ENCODE data around the gene STK10.

STK10 gene

DNA sequence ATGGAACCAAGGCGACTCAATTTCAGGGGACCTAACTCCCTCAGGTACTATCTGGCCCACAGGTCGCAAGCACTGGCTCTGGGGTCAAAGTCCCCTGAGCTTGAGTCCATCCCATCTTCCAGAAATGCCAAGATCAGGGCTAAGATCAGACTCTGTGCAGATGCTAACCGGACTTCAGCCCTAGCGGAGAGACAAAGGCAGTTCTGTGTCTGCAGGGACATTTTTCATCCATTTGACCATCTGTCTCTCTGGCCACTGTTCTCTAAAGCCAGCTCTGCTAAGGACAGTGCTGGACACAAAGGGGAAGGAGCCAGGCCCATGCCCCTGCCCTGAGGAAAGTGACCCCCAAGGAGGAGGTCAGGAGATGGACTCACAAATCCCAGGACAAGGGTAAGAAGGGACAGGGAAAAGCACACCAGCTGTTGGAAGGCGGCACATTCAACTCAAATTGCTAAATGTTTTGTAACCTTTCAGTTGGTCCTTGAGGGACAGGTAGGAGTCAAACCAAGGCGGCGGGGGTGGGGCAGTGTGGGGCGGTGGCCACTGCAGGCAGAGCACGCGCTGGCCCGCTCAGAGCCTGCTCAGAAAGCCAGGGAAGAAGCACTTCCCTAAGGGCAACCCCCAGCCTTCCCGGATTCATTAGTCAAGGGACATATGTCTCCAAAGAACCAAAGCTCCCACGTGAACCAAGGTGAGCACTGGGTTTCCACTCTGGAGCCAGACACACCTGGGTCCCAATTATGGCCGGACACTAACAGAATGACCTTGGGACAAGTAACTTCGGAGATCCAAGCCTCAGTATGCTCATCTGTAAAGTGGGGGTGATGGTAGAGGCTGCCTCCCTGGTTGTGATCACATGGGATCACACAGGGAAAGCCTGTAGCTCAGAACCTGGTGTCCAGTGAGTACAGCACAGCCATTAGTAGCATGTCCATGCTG lies 42.8 kb downstream of the STK10 start:
- in situ Hi-C loops (cut with MboI; ENCODE audit: low sequenced_read_pairs): no loop called here

DNA sequence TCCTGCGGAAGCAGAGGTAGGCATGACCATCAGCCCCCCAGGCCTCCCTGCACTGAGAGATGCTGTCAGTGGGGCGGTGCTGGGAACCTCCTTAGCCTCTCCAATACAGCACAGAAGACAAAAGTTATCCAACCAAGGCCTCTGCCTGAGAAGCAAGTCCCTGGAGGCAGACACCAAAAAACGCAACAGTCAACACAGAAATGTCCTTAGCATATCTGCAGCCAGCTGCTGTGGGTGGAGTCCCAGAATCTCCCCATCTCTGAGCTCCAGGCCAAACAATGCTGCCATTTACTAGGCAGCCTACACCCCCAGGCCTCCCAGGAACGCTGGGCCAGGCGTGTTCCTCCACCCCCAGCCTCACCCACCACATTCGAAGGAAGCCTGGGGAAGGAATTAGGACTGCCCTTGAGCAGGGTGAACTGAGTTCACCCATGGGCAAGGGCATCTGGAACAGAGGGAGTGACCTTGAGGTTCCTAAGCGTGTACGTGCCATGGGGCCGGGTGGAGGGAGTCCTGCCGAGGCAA lies 43.7 kb downstream of the STK10 start:
- in situ Hi-C loops (cut with MboI; ENCODE audit: low sequenced_read_pairs): no loop called here

GRCh38 chr5:172143875-172144274 lies 44.1 kb downstream of the STK10 start:
- in situ Hi-C loops (cut with MboI; ENCODE audit: low sequenced_read_pairs): no loop called here

DNA sequence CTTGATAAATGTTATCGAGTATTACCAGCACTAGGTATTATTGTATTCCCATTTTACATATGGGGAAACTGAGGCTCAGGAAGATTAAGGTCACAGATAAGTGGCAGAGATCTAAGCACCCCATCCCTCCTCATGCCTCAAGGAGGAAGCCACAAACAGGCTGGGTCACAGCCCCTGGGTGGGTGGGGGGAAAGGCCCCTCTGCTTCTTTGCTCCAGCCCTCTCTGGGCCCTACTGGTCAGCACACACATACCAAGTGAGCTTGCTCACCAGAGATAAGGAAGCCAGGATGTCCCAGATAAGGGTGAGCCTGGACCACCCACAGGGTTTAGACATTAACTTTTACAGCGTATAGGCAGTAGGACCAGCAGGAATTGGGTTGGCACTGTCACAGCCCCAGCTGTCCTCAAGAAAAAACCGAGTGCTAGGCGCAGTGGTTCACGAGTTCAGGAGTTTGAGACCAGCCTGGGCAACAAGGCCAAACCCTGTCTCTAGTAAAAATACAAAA lies 45.3 kb downstream of the STK10 start:
- in situ Hi-C loops (cut with MboI; ENCODE audit: low sequenced_read_pairs): no loop called here

- in situ Hi-C loops (cut with MboI; ENCODE audit: low sequenced_read_pairs): no loop called here
Measured at GRCh38 chr5:172141949-172142319, 46.1 kb downstream of the STK10 start.

DNA sequence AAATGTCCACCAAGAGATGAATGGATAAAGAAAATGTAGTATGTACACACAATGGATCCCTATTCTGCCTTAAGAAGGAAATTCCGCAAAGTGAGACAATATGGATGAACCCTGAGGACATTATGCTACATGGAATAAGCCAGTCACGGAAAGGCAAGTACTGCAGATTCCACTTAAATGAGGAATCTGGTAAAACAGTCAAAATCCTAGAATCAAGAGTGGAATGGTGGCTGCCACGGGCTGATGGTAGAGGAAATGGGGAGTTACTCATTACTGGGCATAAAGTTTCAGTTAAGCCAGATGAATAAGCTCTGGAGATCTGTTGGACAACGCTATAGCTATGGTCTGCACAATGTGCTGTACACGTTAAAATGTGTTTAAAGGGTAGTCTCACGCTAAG lies 47.2 kb downstream of the STK10 start:
- in situ Hi-C loops (cut with MboI; ENCODE audit: low sequenced_read_pairs): no loop called here

GRCh38 chr5:172140120-172140519 lies 47.9 kb downstream of the STK10 start:
- in situ Hi-C loops (cut with MboI; ENCODE audit: low sequenced_read_pairs): no loop called here

DNA sequence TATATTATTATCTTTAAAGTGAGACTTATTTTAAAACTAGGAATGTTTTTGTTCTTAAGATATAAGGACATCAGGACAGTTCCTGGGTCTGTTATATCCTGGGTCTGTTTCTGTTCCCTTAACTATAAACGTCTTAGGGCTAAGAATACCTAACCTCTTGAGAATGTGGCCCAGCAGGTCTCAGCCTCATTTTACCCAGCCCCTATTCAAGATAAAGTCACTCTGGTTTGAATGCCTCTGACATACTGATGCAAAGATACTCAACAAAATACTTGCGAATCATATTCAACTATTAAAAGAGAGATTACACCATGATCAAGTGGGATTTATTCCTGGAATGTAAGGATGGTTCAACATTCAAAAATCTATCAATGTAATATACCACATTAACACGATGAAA lies 51.0 kb downstream of the STK10 start:
- in situ Hi-C loops (cut with MboI; ENCODE audit: low sequenced_read_pairs): no loop called here

GRCh38 chr5:172133359-172134029 lies 54.5 kb downstream of the STK10 start:
- in situ Hi-C loops (cut with MboI; ENCODE audit: low sequenced_read_pairs): no loop called here

DNA sequence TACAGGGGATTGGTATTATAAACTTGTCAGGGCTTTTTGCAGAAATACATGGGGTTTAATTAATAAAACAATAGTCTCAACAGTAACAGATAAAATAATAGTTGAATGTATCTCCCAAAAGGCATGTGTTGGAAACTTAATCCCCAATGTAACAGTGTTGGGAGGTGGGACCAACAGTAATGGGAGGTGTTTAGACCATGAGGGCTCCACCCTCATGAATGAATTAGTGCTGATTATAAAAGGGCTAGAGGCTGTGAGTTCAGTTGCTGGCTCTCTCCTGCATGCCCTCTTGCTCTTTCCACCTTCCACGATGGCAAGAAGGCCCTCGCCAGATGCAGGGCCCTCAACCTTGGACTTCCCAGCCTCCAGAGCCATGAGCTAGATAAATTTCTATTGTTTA lies 56.3 kb downstream of the STK10 start:
- in situ Hi-C loops (cut with MboI; ENCODE audit: low sequenced_read_pairs): no loop called here

DNA sequence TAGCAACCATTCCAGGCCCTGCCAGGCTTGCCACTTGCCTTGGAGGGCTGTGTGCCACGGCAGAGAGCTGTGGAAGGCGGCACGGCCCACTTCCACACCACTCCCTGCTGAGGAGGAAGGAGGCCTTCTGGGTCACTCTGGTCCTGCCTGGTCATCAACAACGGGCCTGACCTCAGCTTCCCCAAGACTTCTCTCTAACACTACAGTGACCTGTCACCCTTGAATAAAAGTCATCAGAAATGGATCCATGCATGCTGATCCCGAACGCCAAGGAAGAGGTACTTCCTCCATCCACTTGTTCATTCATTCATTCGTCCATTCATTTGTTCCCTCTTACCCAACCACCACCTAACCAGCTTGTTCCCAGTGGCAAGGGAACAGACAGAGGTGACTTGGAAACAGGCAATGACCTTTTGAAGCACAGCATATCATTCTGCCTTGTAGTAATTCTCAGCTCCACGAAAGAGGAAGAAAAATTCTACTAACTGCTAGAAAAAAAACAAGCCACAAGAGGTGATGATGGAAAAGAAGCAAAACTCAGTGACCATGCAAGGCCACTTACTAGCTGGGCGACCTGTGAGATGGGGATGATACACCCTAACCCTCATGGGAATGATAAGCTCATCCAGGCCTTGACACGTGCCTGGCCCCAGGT lies 58.6 kb downstream of the STK10 start:
- in situ Hi-C loops (cut with MboI; ENCODE audit: low sequenced_read_pairs): no loop called here

DNA sequence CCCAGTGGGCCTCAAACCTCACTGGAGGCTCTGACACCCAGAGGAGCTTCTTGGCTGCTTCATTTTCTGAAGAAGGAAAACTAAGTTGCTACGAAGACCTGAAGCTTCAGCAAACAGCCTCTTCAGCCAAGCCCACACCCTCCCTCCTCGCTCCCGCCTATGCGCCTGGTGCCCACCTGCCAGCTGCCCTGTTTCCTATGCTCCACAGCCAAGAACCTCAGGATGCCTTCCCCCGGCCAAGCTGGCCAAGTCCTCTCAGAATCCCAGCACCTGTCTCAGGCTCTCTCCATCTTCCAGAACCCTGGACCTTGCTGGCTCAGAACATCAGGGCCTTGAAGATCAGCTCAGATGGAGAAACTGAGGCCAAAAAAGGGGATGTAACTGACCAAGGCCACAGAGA lies 60.4 kb downstream of the STK10 start:
- in situ Hi-C loops (cut with MboI; ENCODE audit: low sequenced_read_pairs): no loop called here

GRCh38 chr5:172123269-172123692 lies 64.7 kb downstream of the STK10 start:
- in situ Hi-C loops (cut with MboI; ENCODE audit: low sequenced_read_pairs): no loop called here

GRCh38 chr5:172119921-172120688 lies 67.9 kb downstream of the STK10 start:
- in situ Hi-C loops (cut with MboI; ENCODE audit: low sequenced_read_pairs): no loop called here

DNA sequence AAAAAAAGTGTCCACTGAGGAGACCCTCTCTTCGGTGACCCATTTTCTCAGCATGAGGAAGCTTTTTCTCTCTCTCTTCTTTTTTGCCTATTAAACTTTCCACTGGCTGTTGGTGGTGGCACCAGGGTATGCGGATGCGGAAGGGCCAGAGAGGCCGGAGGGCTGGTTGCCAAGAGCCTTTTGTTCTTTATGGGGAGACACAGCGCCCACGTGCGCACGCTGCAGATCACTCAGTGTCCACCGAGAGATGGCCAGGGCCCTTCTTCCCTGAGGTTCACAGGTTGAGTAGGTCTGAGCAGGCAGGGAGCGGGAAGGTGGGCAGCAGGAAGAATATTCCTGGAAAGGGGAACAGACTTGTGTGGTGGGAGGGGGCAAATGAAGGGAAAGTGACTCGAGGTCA lies 69.1 kb downstream of the STK10 start:
- in situ Hi-C loops (cut with MboI; ENCODE audit: low sequenced_read_pairs): no loop called here

DNA sequence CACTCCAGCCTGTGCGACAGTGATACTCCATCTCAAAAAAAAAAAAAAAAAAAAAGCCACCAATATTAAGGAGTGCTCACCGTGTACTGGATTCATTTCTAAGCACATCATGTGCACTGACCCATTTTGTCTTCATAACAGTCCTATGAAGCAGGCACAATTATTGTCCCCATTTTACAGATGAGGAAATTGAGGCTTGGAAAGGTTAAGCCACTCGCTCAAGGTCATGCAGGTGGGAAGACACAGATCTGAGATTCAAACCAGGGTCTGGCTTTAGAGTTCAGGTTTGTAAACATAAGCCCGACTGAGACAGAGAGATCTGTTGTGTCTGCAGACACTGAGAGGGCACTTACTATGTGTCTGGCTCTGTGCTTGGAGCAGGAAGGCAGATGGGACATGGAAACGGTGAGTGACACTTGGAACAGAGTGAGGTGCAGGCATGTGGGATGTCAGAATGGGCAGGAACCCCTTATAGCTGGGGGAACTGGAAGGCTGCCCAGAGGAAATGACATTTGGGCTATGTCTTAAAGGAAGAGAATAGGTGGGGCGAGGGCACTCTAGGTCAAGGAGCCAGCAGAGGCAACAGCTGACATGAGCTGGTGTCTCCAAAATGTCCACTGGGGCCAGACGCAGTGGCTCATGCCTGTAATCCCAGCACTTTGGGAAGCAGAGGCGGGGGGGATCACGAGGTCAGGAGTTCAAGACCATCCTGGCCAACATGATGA lies 69.9 kb downstream of the STK10 start:
- in situ Hi-C loops (cut with MboI; ENCODE audit: low sequenced_read_pairs): no loop called here

DNA sequence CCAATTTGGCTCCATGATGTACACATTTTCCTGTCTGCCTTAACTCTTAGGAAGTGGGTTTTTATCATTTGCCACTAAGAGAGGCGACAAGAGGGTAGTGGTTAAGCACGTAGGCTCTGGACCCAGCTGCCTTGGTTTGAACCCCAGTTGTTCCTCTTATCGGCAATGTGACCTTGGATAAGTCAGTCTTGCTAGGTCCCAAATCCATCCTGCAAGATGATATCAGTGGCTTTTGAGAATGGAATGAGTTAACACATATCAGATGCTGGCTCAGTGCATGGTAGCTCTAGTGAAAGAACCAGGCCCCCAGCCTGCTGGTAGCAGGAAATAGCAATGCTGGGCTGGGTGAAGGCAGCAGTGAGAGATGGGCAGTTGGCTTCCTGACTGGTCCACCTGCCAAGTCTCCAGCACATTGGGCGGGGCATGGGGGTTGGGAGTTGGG lies 72.5 kb downstream of the STK10 start:
- in situ Hi-C loops (cut with MboI; ENCODE audit: low sequenced_read_pairs): no loop called here

DNA sequence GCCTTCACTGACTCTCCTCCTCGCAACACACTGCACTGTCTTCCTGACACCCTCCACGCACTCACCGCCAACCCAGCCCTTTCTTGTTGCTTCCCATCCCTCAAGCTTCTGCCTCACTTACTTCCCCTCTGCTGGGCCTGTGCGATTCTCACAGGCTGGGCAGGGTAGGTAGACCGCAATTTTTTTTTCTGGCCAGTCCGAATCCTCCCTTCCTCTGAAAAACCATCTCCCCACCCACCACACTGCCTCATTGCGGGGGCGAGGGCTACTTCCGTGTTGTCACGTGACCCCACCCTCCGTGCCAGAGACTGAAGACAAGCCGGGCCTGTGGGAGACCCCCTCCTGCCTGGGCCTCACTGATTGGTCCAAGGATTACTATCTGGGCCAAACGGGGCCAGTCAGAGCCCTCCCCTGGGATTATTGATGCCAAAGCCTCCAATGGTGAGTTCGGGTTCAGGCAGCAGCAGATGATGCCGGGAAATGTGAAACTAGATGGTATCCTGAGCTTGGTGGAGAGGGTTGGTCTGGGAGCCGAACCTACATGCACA lies 73.1 kb downstream of the STK10 start:
- in situ Hi-C loops (cut with MboI; ENCODE audit: low sequenced_read_pairs): no loop called here

DNA sequence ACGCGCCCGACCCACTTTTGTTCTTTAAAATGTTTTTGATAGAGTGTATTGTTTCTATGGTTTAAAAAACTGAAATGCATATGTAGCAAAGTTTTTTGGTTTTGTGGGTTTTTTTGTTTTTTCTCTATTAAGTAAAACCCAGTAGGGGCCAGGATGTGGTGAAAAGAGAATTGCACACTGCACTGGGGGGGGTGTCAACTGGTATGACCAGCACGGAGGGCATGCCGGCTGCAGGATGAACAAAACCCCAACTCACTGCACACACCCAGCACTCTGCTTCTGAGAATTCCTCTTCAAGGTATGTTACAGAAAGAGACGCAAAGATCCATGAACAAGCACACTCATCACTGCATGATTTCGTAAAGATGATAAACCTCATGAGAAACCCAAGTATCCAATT lies 75.0 kb downstream of the STK10 start:
- in situ Hi-C loops (cut with MboI; ENCODE audit: low sequenced_read_pairs): no loop called here

DNA sequence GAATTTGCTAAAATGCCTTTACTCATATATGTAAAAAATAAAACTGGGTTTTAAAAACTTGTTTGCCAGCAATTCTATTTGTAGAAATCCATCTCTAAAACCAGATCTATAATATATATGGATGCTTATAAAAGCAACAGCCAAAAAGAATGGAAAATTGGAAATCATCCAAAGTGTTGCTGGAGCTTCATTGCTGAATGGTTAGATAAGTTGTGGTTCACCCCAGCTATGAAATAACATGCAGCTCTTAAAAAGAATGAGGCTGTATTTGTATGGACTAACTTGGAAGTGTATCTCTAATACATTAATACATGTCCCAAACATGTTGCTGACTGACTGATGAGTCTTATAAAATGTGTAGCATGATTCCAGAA lies 76.2 kb downstream of the STK10 start:
- in situ Hi-C loops (cut with MboI; ENCODE audit: low sequenced_read_pairs): no loop called here

All from hTERT RPE-1 (cell line).